Thymus (tissue), 2 donors: Measurements from ENCODE around the gene ABI2. TPM values are rescaled to one million over a fixed set of nuclear protein-coding genes. Genes with fewer than 3 reads are reported as not detected.

Experiments
- polyA plus RNA-seq: library from polyadenylated mRNA; stranded (reverse); fragments of 200-250 nt; gene quantifications from one replicate; pipeline ENCODE4 v1.2.3, GENCODE V29; 2013
- total RNA-seq: library from RNA; stranded (reverse); fragments of 120-200 nt; gene quantifications from one replicate; pipeline ENCODE4 v1.2.4, GENCODE V29; 2013
- donor health status: healthy.

Gene ABI2
- total and polyA plus RNA-seq, 2 donors, result 15.2 to 19.5 TPM

Other genes starting within 250 kb of the ABI2 start
- 19.5 TPM for gene CYP20A1, start 89.4 kb upstream of the ABI2 start, total RNA-seq
- 16.0 TPM for gene CYP20A1, start 89.4 kb upstream of the ABI2 start, polyA plus RNA-seq
- gene RAPH1, start 206.9 kb downstream of the ABI2 start, total RNA-seq, result 2.4 TPM
- 4.4 TPM for gene RAPH1, start 206.9 kb downstream of the ABI2 start, polyA plus RNA-seq